ENCODE results near the gene MED27.

The MED27 gene

GRCh38 chr9:131999692-132000551 lies 79.7 kb downstream of the MED27 start:
- DNase-seq (ENCODE audit: low read depth, low spot score) = no peak

DNA sequence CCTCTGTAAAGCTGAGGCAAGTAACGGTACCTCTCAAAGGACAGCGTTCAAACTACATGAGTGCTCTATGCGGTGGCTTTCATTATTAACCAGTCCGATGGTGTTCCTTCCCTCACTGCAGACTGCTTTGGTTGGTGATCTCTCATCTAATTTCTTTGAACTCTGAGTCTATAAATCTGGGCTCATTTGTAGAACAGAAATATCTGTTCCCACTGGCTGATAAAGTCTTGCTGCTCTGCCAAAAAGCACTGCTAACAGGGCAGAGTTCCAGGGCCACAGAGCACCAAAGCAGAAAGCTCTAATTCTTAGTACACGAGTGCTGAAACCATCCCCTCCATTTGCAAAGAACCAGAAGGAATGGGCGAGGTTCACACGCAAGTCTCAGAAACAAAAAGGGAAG lies 81.9 kb downstream of the MED27 start:
- DNase-seq (ENCODE audit: low read depth, low spot score) = no peak

DNA sequence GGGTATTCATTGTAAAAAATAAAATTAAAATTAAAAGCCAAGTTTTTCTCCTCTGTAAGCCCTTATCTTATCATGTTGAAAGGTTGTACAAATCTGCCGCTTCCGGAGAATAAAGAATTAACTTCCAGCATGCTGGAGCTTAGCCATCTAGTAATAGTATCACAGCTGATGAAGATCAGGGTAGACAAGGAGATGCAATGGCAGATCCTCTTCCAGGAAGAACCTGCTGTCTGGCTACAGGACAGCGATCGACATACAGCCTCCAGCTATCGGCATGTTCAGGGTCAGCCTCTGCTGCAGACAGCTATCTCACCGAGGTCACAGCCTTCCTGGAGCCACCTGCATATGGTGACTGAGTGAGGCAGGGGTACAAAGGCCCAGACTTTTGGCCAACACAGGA lies 82.6 kb downstream of the MED27 start:
- no peak for DNase-seq (ENCODE audit: low read depth, low spot score)

- no peak for DNase-seq (ENCODE audit: low read depth, low spot score)
Measured at GRCh38 chr9:131995382-131995781, 84.3 kb downstream of the MED27 start.

DNA sequence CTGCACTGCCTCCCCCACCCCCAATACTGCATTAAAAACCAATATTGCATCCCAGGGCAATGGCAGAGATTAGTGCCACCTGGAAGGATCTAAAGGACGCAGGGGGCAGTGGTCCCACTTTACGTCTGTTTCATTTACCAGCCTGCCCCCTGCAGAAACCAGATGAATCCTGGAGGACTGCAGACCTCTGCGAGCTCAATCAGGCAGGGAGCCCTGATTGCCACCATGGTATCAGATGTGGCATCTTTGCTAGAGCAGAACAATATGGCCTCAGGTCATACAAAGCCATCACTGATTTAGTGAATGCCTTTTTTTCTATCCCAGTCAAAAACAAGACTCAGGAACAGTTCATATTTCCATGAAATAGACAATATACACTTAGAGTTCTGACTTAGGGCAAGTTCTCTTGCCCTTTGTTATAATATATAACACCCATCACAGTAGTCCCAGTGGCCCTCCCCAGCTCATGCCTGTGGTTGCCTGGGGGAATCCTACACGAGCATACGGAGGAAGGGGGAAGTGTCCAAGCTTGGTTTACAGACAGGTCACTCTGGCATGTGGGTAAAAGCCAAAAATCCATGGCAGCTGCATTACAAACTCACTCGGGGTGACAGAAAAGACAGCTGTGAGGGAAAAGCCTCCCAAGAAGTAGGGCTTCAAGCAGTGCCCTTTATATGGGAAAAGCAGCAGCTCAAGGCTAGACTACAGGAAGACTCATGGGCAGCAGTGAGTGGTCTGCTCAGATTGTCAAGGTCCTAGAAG lies 85.1 kb downstream of the MED27 start:
- DNase-seq (ENCODE audit: low read depth, low spot score) = no peak

- no peak for DNase-seq (ENCODE audit: low read depth, low spot score)
Measured at GRCh38 chr9:131992906-131993657, 86.6 kb downstream of the MED27 start.

- no peak for DNase-seq (ENCODE audit: low read depth, low spot score)
Measured at GRCh38 chr9:131987232-131987631, 92.4 kb downstream of the MED27 start.

GRCh38 chr9:131986576-131986975 lies 93.1 kb downstream of the MED27 start:
- no peak for DNase-seq (ENCODE audit: low read depth, low spot score)

GRCh38 chr9:131986089-131986488 lies 93.6 kb downstream of the MED27 start:
- no peak for DNase-seq (ENCODE audit: low read depth, low spot score)

DNA sequence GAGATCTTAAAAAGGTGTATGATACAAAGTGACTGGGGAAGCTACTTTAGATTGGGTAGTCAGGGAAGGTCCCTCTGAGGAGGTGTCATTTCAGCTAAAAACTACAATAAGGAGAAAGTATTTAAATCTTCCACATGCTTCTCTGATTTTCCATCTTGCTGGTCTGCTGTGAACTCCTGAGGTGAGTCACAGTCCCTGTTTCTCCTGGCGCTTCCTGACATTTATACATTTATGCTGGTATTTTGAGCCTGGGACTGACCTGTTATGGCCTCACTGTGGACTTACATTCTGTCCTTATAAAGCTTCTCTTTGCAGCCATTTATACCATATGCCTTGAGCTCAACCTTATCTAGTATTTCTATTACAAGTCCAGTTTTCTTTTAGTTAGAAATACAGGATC lies 95.1 kb downstream of the MED27 start:
- no peak for DNase-seq (ENCODE audit: low read depth, low spot score)

GRCh38 chr9:131982671-131983239 lies 96.9 kb downstream of the MED27 start:
- no peak for DNase-seq (ENCODE audit: low read depth, low spot score)

DNA sequence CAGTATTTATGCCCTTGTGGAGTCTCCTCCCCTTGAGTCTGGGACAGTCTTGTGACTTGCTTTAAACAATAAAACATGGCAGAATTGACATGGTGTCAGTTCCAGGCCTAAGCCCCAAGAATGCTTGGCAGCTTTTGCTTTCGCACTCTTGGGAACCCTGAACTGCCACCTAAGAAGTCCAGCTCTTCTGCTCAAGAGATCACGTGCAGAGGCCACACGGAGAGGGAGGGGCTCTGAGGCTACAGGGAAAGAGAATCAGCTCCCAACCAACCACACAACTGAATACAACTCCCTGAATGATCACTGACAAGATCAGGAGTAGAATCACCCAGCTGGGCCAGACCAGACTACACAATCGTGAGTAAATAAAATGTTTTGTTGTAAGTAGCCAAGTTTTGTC lies 97.6 kb downstream of the MED27 start:
- DNase-seq (ENCODE audit: low read depth, low spot score) = no peak

GRCh38 chr9:131981116-131981776 lies 98.4 kb downstream of the MED27 start:
- no peak for DNase-seq (ENCODE audit: low read depth, low spot score)

GRCh38 chr9:131980267-131981016 lies 99.2 kb downstream of the MED27 start:
- DNase-seq (ENCODE audit: low read depth, low spot score) = no peak

GRCh38 chr9:131977109-131977838 lies 102.4 kb downstream of the MED27 start:
- no peak for DNase-seq (ENCODE audit: low read depth, low spot score)

GRCh38 chr9:131976157-131977108 lies 103.2 kb downstream of the MED27 start:
- DNase-seq (ENCODE audit: low read depth, low spot score) = no peak

GRCh38 chr9:131972889-131973288 lies 106.8 kb downstream of the MED27 start:
- no peak for DNase-seq (ENCODE audit: low read depth, low spot score)

GRCh38 chr9:131971482-131972074 lies 108.1 kb downstream of the MED27 start:
- DNase-seq (ENCODE audit: low read depth, low spot score) = no peak

All from brain pericyte (primary cell).